MM.1S (cell line): ENCODE measurements around the gene ZNF438.

ENCODE experiments used
- EZH2 ChIP-seq: fragments of 300-600 bp; sonication (generic); optimal IDR thresholded peaks from 2 replicates; pipeline ENCODE3; 2017; ENCODE audit warnings: low read depth, mild to moderate bottlenecking, antibody characterized with exemption, low read length, mixed read lengths
- EZH2phosphoT487 ChIP-seq: fragments of 300-600 bp; sonication (generic); IDR thresholded peaks from 2 replicates; pipeline ENCODE4 v1.6.1; 2018; ENCODE audit warnings: antibody characterized with exemption, low read length
- TF ChIP-seq, protein P1 (sequence below): fragments of 300-600 bp; sonication (generic); IDR thresholded peaks from 2 replicates; pipeline ENCODE4 v1.5.1; 2016; ENCODE audit warnings: antibody characterized with exemption, low read length, mixed read lengths

DNA sequence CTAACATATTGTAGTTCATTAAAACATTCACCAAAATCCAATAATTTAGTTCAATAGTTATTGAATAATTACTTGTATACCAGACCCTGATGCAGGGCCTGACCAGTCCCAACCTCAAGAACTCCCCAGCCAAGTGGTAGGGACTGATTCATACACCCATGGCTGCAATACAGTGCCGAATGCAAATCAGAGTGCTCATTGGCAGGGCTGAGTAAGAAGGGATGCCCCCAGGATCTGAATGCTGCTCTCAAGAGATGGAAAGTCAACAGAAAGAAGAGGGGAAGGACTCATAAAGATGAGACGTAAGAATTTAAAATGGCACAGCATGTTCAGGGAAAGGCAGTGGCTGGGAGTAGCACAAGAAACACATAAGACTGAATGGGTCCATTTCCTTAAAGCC is 29.9 kb downstream of the ZNF438 start:
- TF ChIP-seq EZH2 (no peak), EZH2phosphoT487 (no peak)
- TF ChIP-seq, protein P1, sequence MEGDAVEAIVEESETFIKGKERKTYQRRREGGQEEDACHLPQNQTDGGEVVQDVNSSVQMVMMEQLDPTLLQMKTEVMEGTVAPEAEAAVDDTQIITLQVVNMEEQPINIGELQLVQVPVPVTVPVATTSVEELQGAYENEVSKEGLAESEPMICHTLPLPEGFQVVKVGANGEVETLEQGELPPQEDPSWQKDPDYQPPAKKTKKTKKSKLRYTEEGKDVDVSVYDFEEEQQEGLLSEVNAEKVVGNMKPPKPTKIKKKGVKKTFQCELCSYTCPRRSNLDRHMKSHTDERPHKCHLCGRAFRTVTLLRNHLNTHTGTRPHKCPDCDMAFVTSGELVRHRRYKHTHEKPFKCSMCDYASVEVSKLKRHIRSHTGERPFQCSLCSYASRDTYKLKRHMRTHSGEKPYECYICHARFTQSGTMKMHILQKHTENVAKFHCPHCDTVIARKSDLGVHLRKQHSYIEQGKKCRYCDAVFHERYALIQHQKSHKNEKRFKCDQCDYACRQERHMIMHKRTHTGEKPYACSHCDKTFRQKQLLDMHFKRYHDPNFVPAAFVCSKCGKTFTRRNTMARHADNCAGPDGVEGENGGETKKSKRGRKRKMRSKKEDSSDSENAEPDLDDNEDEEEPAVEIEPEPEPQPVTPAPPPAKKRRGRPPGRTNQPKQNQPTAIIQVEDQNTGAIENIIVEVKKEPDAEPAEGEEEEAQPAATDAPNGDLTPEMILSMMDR = no peak
